Suppressor macrophage treated with lipopolysaccharide for 1 hour (primary cell): ENCODE results near the gene GBA2.

Experiments used
- DNase-seq, 3 donors: peaks; one replicate each; pipeline ENCODE4 v3.0.0-alpha.2; 2020 to 2022

Gene GBA2

GRCh38 chr9:35689542-35690293, 59.3 kb downstream of the GBA2 start, which contains the start of gene TPM2:
TPM2 (minus strand) TSS chr9:35689925; CDS start chr9:35689817, 108 bp downstream.
- DNase-seq, result no peak

DNA sequence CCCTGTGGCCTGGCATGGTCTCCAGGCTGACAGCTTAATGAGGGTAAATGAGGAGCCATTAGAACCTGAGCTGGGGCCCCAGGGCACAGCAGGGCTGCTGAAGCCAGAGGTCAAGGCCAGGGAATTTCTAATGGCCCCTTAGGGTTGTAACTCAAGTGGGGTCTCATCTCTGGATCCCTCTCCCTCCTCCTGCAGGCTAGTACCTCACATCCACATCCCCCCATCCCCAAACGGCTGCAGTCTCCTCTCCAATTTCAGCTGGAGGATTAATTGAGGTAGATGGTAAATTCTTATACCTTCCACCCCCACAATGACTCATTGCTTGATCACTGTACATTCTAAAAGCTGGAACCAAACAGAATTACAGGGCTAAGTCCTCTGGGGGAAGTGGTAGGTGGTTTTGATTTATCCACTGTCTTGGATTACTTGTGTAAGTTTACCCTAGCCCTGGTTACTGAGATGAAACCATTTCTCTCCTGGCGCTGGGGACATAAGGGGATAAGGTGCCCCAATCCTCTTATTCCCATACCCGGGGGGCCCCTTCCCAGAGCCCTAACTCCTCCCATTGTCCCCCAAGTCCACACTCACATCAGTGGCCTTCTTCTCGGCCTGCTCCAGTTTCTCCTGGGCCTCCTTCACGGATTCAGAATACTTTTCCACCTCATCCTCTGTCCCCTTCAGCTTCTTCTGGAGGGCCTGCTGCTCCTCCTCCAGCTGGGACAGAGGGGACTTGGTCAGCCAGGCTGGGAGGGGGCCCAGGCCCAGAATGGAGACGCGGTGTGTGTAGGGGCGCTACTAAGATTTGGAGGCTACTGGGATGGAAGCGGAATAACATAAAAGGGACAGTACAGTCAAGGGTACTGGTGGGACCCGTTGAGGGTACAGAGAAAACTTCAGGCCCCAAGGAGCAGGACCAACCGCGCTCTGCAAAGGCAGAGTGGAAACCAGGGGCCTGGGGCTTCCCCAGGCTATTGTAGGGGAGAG, 60.2 kb downstream of the GBA2 start:
- DNase-seq, result peak; percentile 64 to 79 (median 72)

DNA sequence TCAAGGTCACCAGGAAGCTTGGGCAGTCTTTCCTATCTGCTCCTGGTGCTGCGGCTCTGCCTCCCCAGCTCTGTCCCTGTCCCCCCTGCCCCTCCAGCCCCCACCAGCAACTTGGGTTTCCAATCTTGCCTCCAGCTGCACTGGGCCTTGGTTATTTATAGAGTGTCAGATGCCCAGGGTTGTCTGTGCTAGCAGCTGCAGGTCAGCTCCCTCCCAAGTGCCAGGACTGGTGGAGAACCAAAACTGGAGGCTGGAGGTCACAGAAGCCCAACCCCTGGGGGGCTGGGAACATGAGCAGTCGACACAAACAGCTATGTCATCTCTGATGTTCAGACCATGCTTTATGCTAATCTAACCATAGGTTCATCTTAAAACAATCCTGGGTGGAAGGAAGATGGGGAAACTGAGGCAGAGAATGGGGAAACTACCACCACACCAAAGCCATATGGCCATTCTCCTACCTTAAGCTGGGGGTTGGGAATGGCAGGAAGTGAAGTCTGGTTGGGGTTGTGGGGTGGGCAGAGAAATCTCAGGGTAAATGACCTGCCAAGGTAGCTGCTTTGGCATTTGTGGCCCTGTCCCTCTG, 61.0 kb downstream of the GBA2 start:
- DNase-seq, result no peak

- DNase-seq, result no peak
Observed at GRCh38 chr9:35687306-35687705, 61.7 kb downstream of the GBA2 start.
